C4-2B (cell line): Measurements from ENCODE around the gene GMDS.

Source experiments
- H3K27ac ChIP-seq: fragments of 450-650 bp; 2 replicates; pipeline ENCODE4 v1.5.1; 2017
- ZFX ChIP-seq: fragments of 450-650 bp; IDR thresholded peaks from 2 replicates; pipeline ENCODE4 v1.6.1; 2017
- TF ChIP-seq, protein P1 (sequence below): fragments of 450-650 bp; conservative IDR thresholded peaks from 2 replicates; pipeline ENCODE4 v1.5.1; 2017; ENCODE audit warnings: mild to moderate bottlenecking

GMDS gene

DNA sequence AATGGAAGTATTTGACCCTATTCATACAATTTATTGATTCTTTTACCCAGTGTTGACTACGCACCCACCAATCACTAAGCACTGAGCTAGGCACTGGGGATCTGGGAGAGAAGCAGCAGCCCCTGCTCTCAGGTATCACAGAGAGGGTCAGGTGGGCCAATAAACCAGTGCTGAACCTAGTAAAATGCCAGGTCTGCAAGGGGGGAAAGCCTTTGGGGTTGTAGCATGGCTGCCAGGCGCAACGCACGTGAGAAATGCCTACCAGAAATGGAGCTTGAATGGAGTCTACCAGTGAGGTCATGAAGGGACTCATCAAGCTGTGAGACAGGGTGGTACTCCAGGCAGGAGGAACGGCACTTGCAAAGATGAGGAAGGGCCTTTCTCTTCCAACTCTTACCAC, 313.6 kb downstream of the GMDS start:
- TF ChIP-seq ZFX = no peak
- TF ChIP-seq, protein P1, sequence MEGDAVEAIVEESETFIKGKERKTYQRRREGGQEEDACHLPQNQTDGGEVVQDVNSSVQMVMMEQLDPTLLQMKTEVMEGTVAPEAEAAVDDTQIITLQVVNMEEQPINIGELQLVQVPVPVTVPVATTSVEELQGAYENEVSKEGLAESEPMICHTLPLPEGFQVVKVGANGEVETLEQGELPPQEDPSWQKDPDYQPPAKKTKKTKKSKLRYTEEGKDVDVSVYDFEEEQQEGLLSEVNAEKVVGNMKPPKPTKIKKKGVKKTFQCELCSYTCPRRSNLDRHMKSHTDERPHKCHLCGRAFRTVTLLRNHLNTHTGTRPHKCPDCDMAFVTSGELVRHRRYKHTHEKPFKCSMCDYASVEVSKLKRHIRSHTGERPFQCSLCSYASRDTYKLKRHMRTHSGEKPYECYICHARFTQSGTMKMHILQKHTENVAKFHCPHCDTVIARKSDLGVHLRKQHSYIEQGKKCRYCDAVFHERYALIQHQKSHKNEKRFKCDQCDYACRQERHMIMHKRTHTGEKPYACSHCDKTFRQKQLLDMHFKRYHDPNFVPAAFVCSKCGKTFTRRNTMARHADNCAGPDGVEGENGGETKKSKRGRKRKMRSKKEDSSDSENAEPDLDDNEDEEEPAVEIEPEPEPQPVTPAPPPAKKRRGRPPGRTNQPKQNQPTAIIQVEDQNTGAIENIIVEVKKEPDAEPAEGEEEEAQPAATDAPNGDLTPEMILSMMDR = no peak
- H3K27ac ChIP-seq = no peak overlapping the region

DNA sequence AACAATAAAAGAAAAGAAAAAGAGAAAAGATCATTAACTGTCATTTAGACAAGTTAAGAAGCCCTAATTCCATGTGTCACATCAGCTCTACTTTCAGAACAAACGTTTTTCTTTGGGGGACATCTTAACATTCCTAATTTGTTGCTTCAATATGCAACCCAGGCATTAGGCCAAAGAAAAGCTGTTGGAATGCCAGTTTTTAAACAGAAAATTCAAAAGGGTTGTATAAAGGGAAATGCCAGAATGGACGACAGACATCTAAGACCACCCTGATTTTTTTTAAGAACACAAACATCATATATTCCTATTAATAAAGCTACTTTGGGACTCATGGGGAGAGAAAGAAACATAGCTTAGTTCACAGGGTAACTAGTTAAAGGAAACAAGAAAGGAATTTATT, 315.0 kb downstream of the GMDS start:
- no peak overlapping the region for H3K27ac ChIP-seq
- TF ChIP-seq, protein P1 = no peak
- no peak for TF ChIP-seq ZFX

DNA sequence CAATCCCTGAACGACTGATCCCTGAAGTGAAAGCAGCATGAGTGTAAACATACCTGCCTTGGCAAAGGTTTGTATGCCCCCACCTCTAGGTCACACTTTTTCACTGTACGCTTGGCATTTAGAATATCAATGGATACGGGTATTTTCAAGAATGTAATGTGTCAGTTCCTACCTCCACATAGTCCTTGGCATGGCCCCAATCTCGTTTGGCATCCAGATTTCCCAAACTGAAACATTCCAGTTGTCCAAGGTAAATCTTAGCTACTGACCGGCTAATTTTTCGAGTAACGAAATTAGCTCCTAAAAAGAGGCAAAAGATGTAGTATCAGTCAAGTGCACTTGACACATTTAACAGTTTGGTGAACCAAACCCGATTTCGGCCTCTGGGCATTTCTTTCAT, 315.5 kb downstream of the GMDS start:
- no peak for TF ChIP-seq ZFX
- TF ChIP-seq, protein P1 = no peak

DNA sequence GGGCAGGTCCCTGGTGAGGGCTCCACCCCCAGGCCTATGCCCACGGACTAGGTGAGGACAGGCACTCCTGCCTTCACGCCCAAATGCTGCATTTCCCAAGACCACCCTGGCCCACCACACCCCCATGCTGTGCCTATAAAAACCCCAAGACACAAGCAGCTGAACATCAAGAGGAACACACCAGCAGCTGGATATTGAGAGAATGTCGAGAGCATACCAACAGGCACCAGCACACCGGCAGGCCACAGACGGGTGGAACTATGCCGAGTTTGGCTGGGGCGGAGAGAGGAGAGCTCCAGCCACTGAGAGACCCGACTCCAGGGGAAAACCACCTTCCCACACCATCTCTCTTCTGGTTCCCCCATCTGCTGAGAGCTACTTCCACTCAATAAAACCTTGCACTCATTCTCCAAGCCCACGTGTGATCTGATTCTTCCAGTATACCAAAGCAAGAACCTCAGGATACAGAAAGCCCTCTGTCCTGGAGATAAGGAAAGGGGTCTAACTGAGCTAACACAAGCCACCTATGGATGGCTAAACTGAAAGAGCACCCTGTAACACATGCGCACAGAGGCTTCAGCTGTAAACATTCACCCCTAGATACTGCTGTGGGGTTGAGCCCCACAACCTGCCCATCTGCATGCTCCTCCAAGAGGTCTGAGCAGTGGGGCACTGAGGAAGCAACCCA, 319.5 kb downstream of the GMDS start:
- no peak overlapping the region for H3K27ac ChIP-seq
- TF ChIP-seq, protein P1 = no peak
- no peak for TF ChIP-seq ZFX

More for the DNA sequence above, 315.5 kb downstream of the GMDS start:
- no peak overlapping the region for H3K27ac ChIP-seq

DNA sequence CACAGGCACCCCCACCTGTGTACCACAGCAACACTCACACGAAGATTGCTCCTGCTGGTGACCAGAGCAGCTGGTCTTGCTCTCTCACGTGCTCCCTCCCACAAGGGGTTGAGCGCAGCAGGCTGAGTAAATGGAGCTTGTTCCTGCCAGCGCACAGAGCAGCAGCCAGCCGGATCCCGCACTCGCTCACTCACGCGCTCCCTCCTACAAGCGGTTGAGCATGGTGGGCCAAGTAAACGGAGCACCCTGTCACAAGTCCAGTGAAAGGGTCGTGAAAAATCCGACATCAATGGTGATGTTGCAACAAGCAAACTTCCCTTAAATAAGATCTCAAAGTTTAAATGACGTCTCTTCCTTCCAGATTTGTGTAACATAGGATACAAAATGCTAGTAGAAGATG, 322.0 kb downstream of the GMDS start:
- no peak for TF ChIP-seq ZFX
- TF ChIP-seq, protein P1 = no peak
- no peak overlapping the region for H3K27ac ChIP-seq

DNA sequence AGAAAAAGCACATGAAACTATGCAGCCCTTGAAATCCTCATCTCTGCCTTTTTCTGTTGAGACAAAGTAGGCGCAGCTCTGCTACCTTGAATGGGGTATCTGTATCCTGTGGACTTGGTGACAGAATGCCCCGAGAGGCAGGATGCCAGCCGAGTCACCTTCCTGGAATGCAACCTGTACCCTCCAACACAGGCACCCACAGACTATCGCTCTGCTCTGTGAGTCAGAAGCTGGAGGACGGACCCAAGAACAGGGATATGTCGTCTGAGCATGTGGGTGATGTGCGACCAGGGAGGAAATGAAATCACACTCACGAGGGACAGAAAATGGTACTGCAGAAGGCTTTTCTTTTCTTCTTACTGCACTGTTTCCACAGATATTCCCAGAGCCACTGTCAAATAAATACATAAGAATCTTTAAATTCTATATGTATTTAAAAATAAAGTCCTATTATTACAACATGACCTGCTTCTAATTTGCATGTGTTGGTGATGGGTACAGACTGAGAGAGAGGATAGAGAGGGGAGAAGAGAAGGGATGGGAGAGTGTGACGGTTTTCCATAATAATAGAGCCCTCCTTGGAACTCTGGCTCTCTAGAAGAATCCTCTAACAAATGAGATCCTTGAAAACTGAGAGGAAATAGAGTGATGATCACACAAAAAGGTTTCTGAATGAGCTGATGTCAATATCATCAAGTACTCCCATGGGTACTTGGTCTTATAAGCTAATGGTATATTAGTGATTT, 327.6 kb downstream of the GMDS start:
- TF ChIP-seq, protein P1 = no peak
- no peak for TF ChIP-seq ZFX
- no peak overlapping the region for H3K27ac ChIP-seq

DNA sequence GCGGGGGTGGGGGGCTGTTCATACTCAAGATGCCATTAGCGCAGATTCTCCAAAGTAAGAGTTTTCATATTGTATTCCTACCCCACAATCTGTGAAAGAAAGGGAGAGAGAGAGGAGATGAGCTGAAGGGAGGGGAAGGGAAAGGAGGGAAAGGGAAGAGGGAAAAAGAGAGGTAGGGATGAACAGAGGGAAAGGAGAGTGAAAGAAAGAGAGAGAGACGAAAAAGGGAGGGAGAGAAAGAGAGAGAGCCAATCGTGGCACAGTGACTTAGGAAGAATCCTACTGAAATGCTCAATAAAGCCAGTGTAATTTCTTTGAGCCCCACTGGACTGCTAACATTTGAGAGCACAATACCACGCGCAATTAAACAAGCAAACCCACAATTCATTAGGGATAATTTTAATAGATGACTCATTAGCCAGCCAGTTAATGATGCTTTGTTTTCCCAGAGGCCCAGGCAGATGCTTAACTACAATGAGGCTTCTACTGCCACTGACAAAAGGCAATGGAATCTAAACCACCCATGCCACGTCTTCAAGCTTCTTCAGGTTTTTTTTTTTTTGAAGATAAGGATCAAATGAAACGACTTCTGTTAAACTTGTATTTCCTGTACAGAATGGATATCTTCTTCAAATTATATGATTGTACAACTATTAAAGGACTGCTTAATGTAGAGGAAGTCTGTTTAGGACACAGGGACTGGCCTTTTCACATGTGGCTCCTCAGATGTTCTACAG, 328.9 kb downstream of the GMDS start:
- TF ChIP-seq ZFX = no peak
- TF ChIP-seq, protein P1 = no peak

More for the DNA sequence above, 328.9 kb downstream of the GMDS start:
- no peak overlapping the region for H3K27ac ChIP-seq
